Sigmoid colon (tissue), 7 donors: Measurements from ENCODE around the gene ZBTB7B. TPM values are rescaled to one million over a fixed set of nuclear protein-coding genes. Genes with fewer than 3 reads are reported as not detected.
A peak's percentile ranks its signal among the peaks of the same experiment; 100 is the strongest.

Experiments
- DNase-seq: peaks from one replicate; pipeline ENCODE4 v3.0.0-alpha.2; 2019
- H3K27ac ChIP-seq, 4 donors: fragments of 200-600 bp; sonication (generic); one replicate each; pipeline ENCODE4 v1.5.1; 2016 to 2019; ENCODE audit warnings: mild to moderate bottlenecking in 1 of 4
- H3K27me3 ChIP-seq, 3 donors: fragments of 200-600 bp; sonication (generic); one replicate each; pipeline ENCODE4 v1.5.1; 2019; ENCODE audit warnings: mild to moderate bottlenecking in 1 of 3
- H3K36me3 ChIP-seq, 4 donors: fragments of 200-600 bp; sonication (generic); one replicate each; pipeline ENCODE4 v1.5.1; 2016 to 2019
- H3K4me1 ChIP-seq, 4 donors: fragments of 200-600 bp; sonication (generic); one replicate each; pipeline ENCODE4 v1.5.1; 2017 to 2019
- H3K4me3 ChIP-seq, 4 donors: fragments of 200-600 bp; sonication (generic); one replicate each; pipeline ENCODE4 v1.5.1; 2017 to 2019; ENCODE audit warnings: mild to moderate bottlenecking in 2 of 4, moderate library complexity in 1 of 4
- H3K9me3 ChIP-seq, 4 donors: fragments of 200-600 bp in 3 of 4; sonication (generic) in 3 of 4; one replicate each; pipeline versions ENCODE4 v1.5.1 to v1.6.1; 2013 to 2019
- EP300 ChIP-seq, 4 donors: sonication (generic); formaldehyde crosslinking; IDR thresholded peaks; one replicate each; pipeline ENCODE4 v1.6.1; 2017; ENCODE audit warnings: antibody characterized with exemption in 4 of 4
- POLR2A ChIP-seq, 2 donors: fragments of 450-650 bp; IDR thresholded peaks; one replicate each; pipeline ENCODE4 v1.6.1; 2016; ENCODE audit warnings: antibody characterized with exemption in 2 of 2, mild to moderate bottlenecking in 2 of 2, moderate library complexity in 2 of 2
- POLR2AphosphoS5 ChIP-seq, 4 donors: sonication (generic); formaldehyde crosslinking; IDR thresholded peaks; one replicate each; pipeline ENCODE4 v1.6.1; 2017; ENCODE audit warnings: antibody characterized with exemption in 4 of 4
- WGBS, 2 donors: extraction: QIAGEN DNeasy Blood & Tissue Kit; methylation state at CpG; one replicate each; pipeline ENCODE4 v1.1.7; 2013; 5-methylcytosine and 5-hydroxymethylcytosine counted together
- intact Hi-C: fragments of 100-400 bp; cut with DNase I; formaldehyde crosslinking; loops from one replicate; pipeline ENCODE4 v1.15.1; 2023
- polyA plus RNA-seq, 3 donors: library from polyadenylated mRNA; stranded (reverse); fragments of 200-250 nt; gene quantifications; one replicate each; pipeline ENCODE4 v1.2.3, GENCODE V29; 2013
- total RNA-seq, 4 donors: library from RNA; depleted of rRNA; stranded (reverse); fragments of >200 nt; gene quantifications; one replicate each; pipeline ENCODE4 v1.1.0, GENCODE V29; 2016
- TF ChIP-seq, protein P1 (sequence below), 4 experiments: fragments of 450-650 bp in 3 of 4; fragments of 200-600 bp in 1 of 4; IDR thresholded peaks; one replicate each; pipeline ENCODE4 v1.5.1; 2016 to 2019; ENCODE audit warnings: antibody characterized with exemption in 4 of 4, mild to moderate bottlenecking in 3 of 4, moderate library complexity in 2 of 4
- donor health status: healthy with polysubstance abuse.
- donor health status: Bipolar disorder and iron deficiency.
- donor health status: healthy.

The ZBTB7B gene
- total and polyA plus RNA-seq, 7 donors: 24.4 to 342 (median 35.3) TPM

- TF ChIP-seq POLR2AphosphoS5 (IDR thresholded peaks at IDR 0.05) (no peak), EP300 (IDR thresholded peaks at IDR 0.05) (no peak), POLR2A (IDR thresholded peaks at IDR 0.05) (no peak)
- TF ChIP-seq, protein P1, sequence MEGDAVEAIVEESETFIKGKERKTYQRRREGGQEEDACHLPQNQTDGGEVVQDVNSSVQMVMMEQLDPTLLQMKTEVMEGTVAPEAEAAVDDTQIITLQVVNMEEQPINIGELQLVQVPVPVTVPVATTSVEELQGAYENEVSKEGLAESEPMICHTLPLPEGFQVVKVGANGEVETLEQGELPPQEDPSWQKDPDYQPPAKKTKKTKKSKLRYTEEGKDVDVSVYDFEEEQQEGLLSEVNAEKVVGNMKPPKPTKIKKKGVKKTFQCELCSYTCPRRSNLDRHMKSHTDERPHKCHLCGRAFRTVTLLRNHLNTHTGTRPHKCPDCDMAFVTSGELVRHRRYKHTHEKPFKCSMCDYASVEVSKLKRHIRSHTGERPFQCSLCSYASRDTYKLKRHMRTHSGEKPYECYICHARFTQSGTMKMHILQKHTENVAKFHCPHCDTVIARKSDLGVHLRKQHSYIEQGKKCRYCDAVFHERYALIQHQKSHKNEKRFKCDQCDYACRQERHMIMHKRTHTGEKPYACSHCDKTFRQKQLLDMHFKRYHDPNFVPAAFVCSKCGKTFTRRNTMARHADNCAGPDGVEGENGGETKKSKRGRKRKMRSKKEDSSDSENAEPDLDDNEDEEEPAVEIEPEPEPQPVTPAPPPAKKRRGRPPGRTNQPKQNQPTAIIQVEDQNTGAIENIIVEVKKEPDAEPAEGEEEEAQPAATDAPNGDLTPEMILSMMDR (IDR thresholded peaks at IDR 0.05): no peak
- WGBS, 2 donors: 35 to 48% methylated on average over 6 of the region's 6 CpGs
- Histone ChIP-seq H3K36me3 (peaks cover 0 to 28% (median 9%) of the 10 kb centered on the region in 4 donors), H3K27me3 (no peaks in the 10 kb centered on the region), H3K9me3 (no peaks in the 10 kb centered on the region), H3K27ac (peak overlapping the region; percentile 88 to 92 (median 90)), H3K4me1 (peaks cover 0 to 29% (median 22%) of the 10 kb centered on the region in 4 donors), H3K4me3 (peak overlapping the region; percentile 40 to 58 (median 53))
- peak; percentile 69 for DNase-seq
- intact Hi-C loops: loop anchor here (1.0 kb wide), 2 partner anchors 43 to 57 kb away; partner anchors contain the start of gene PYGO2
Observed at GRCh38 chr1:155017946-155018316, 15.3 kb downstream of the ZBTB7B start.

DNA sequence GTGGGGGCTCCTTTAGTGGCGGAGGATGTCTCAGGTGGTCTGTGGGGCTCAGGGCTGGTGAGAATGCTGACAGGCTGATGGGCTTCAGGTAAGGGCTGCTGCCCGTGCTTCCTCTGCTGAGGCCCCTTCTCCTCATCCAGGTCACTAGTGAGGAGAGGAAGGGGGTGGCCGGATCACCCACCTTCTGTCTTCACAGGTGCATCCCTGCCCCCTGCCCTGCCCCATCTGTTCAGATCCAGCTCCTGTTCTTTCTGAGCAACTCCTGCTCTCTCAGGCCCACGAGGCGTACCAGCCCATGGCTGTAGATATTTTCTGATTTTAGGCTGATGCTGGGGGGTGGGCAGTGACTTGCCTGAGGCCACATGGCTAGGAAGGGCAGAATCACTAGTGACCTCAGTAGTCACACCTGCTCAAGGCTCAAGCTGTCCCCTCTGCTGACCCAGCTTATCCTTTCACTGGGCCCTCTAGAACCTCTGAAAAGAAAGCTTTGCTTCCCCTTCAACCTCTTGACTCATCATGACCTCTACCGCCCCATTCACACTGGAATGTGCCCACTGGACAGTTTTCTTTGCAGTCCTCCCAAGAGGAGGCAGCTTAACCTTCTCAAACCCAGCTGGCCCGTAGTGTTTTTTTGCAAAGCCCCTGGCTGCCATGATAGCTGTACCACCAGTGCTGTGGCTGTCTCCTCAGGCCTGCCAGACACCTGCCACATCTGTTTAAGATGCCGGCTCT, 16.2 kb downstream of the ZBTB7B start:
- peaks cover 0 to 28% (median 9%) of the 10 kb centered on the region in 4 donors for H3K36me3 ChIP-seq
- no peaks in the 10 kb centered on the region for H3K27me3 ChIP-seq
- 89 to 90% methylated on average over 8 of the region's 8 CpGs for WGBS, 2 donors
- H3K9me3 ChIP-seq: no peaks in the 10 kb centered on the region
- H3K4me3 ChIP-seq: no peak overlapping the region
- peak; percentile 63 for DNase-seq
- intact Hi-C loops: no loop called here
- peaks cover 0 to 24% (median 20%) of the 10 kb centered on the region in 4 donors for H3K4me1 ChIP-seq
- H3K27ac ChIP-seq: peak overlapping the region in 1 of 4 donors; percentile 88
- TF ChIP-seq EP300 (IDR thresholded peaks at IDR 0.05): no peak
- no peak for TF ChIP-seq POLR2AphosphoS5 (IDR thresholded peaks at IDR 0.05)
- TF ChIP-seq, protein P1 (IDR thresholded peaks at IDR 0.05): no peak
- TF ChIP-seq POLR2A (IDR thresholded peaks at IDR 0.05): no peak

GRCh38 chr1:155019377-155020245, 17.0 kb downstream of the ZBTB7B start:
- Histone ChIP-seq H3K27me3 (no peaks in the 10 kb centered on the region), H3K36me3 (peaks cover 0 to 21% (median 7%) of the 10 kb centered on the region in 4 donors), H3K27ac (no peak overlapping the region), H3K4me3 (no peak overlapping the region), H3K9me3 (no peaks in the 10 kb centered on the region), H3K4me1 (peaks cover 0 to 24% (median 20%) of the 10 kb centered on the region in 4 donors)
- intact Hi-C loops: no loop called here
- no peak for TF ChIP-seq POLR2AphosphoS5 (IDR thresholded peaks at IDR 0.05)
- TF ChIP-seq EP300 (IDR thresholded peaks at IDR 0.05): no peak
- TF ChIP-seq POLR2A (IDR thresholded peaks at IDR 0.05): no peak
- TF ChIP-seq, protein P1 (IDR thresholded peaks at IDR 0.05): no peak
- peak; percentile 51 for DNase-seq
- WGBS, 2 donors: 73 to 78% methylated on average over 11 of the region's 11 CpGs

DNA sequence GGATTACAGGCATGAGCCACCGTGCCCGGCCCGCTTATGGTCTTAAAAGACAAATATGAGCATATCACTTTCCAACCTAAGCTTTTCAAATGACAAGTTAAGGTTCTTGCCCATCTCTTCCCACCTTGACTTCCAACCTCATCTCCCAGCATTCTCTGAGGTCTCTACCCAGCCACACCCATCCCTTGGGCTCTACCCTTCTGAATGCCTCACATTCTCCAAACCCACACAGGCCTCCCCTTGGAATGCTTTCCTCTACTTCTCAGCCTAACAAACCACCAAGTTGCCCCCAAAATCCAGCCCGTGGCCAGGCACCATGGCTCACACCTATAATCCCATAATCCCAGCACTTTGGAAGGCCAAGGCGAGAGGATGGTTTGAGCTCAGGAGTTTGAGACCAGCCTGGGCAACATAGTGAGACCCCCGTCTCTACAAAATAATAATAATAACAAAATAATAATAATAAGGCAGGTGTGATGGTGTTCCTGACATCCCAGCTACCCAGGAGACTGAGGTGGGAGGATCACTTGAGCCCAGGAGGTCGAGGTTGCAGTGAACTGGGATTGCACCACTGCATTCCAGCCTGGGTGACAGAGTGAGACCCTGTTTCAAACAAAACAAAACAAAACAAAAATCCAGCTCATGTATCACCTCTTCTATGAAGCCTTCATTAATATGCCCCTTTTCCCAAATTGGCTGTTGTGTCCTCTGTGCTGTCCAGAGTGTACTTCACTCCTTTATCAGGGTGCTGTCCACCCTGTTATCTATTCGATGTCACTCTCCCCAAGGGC, 19.7 kb downstream of the ZBTB7B start:
- peaks cover 0 to 12% (median 10%) of the 10 kb centered on the region in 4 donors for H3K4me1 ChIP-seq
- H3K27me3 ChIP-seq: no peaks in the 10 kb centered on the region
- H3K27ac ChIP-seq: no peak overlapping the region
- no peak for DNase-seq
- intact Hi-C loops: no loop called here
- H3K9me3 ChIP-seq: no peaks in the 10 kb centered on the region
- 84 to 86% methylated on average over 8 of the region's 8 CpGs for WGBS, 2 donors
- TF ChIP-seq POLR2A (IDR thresholded peaks at IDR 0.05): no peak
- TF ChIP-seq, protein P1 (IDR thresholded peaks at IDR 0.05): no peak
- TF ChIP-seq EP300 (IDR thresholded peaks at IDR 0.05): no peak
- no peak for TF ChIP-seq POLR2AphosphoS5 (IDR thresholded peaks at IDR 0.05)
- H3K36me3 ChIP-seq: no peaks in the 10 kb centered on the region
- no peak overlapping the region for H3K4me3 ChIP-seq
